ENCODE data around the gene IL15.

- TF ChIP-seq POLR2AphosphoS5 (IDR thresholded peaks at IDR 0.05) (no peak), EP300 (IDR thresholded peaks at IDR 0.05) (no peak), CTCF (IDR thresholded peaks at IDR 0.05) (no peak)
These were observed 30.9 kb upstream of the IL15 start for GRCh38 chr4:141605425-141605856.

All from suprapubic skin (tissue), 4 donors.